Astrocyte of the spinal cord (primary cell): ENCODE measurements around the gene CDKN2B-AS1.

Experiments used
- DNase-seq: peaks from one replicate; pipeline ENCODE4 v3.0.0; 2011; ENCODE audit warnings: low read depth, low spot score
- H3K4me3 ChIP-seq: 2 replicates; pipeline ENCODE4 v1.5.1; 2011; ENCODE audit warnings: low read depth, mild to moderate bottlenecking, low read length, moderate library complexity
- in situ Hi-C: cut with HindIII; loops from 2 replicates; pipeline ENCODE4 v1.10.0; 2017; ENCODE audit warnings: low sequenced_read_pairs
- TF ChIP-seq, protein P1 (sequence below): IDR thresholded peaks from 2 replicates; pipeline ENCODE4 v1.5.1; 2012; ENCODE audit warnings: low read depth, mild to moderate bottlenecking, low read length, inconsistent platforms

CDKN2B-AS1 gene

GRCh38 chr9:22120595-22120994 lies 126.0 kb downstream of the CDKN2B-AS1 start:
- TF ChIP-seq, protein P1, sequence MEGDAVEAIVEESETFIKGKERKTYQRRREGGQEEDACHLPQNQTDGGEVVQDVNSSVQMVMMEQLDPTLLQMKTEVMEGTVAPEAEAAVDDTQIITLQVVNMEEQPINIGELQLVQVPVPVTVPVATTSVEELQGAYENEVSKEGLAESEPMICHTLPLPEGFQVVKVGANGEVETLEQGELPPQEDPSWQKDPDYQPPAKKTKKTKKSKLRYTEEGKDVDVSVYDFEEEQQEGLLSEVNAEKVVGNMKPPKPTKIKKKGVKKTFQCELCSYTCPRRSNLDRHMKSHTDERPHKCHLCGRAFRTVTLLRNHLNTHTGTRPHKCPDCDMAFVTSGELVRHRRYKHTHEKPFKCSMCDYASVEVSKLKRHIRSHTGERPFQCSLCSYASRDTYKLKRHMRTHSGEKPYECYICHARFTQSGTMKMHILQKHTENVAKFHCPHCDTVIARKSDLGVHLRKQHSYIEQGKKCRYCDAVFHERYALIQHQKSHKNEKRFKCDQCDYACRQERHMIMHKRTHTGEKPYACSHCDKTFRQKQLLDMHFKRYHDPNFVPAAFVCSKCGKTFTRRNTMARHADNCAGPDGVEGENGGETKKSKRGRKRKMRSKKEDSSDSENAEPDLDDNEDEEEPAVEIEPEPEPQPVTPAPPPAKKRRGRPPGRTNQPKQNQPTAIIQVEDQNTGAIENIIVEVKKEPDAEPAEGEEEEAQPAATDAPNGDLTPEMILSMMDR, result no peak
- in situ Hi-C loops, result loop anchor here (25.0 kb wide), 1 partner anchor 308 kb away; the partner anchor contains the start of gene MTAP
- DNase-seq, result no peak
- no peak overlapping the region for H3K4me3 ChIP-seq

DNA sequence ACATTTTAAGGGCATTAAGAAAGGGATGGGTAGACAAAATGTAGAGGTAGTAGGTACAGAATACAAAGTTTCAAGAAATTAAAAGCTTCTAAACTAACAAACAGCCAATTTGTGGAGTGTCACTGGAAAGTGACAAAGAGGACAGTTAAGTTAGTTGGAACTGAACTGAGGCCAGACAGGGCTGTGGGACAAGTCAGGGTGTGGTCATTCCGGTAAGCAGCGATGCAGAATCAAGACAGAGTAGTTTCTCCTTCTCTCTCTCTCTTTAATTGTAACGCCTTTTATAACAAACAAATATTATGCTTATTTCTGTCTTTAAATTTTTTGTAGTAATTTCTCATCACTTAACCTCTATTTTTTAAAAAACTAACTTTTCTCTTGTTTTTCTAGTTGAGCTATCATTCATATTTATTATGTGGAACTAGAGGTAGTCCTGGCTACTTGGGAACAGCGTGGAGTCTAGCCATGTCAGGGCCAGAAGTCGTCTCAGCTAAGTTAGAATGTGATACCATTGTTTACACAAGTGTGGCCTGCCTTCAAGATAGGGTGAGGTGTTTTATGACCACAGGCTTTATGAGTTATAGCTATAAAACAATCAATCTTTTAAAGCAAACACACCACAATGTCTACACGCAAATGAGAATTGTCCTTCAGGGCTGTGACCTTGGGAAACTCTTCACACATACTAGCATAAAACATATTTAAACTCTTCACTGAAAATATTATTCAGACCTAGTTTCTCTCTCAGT lies 129.8 kb downstream of the CDKN2B-AS1 start:
- in situ Hi-C loops, result loop anchor here (25.0 kb wide), 1 partner anchor 312 kb away; the partner anchor contains the start of gene MTAP
- H3K4me3 ChIP-seq, result no peak overlapping the region
- TF ChIP-seq, protein P1, result no peak
- DNase-seq, result no peak

GRCh38 chr9:22129133-22129532 lies 134.5 kb downstream of the CDKN2B-AS1 start:
- TF ChIP-seq, protein P1, result no peak
- in situ Hi-C loops, result no loop called here
- H3K4me3 ChIP-seq, result no peak overlapping the region
- DNase-seq, result no peak

DNA sequence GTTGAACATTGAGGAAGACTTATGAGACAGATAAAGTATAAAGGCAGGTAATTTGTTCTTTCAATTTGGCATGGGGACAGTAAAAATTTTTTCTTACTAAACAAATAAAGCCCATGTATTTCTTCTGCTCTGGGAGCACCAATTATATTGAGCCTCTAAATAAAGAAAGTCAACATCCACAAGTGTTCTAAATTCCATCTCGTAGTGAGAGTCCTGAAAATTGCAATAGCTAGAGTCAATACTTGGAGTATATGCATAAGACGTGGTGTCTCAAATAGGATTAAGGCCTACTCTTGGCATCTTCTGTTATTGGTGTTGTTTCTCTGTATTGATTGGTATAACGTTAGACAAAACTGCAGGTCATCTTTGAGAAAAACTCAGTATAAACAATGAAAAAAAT lies 135.0 kb downstream of the CDKN2B-AS1 start:
- TF ChIP-seq, protein P1, result no peak
- in situ Hi-C loops, result no loop called here
- H3K4me3 ChIP-seq, result no peak overlapping the region
- no peak for DNase-seq

DNA sequence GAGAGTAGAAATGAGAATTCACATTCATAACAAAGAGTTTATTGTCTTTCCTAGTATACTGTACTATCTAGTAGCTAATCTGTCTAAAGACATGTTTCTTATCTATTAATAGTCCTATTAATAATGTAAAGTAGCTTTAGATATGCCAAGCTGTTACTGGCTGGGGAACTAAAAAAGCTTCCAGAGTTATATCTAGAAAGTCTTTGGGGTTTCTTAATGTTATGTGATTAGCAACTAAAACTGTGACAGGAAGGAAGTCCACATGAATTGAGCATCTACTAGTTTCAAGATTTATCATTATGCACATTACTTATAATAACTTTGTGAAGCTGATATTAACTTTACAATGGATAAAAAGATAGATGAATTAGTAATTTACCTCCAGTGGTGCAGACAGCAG lies 137.2 kb downstream of the CDKN2B-AS1 start:
- TF ChIP-seq, protein P1, result no peak
- no peak overlapping the region for H3K4me3 ChIP-seq
- no peak for DNase-seq
- in situ Hi-C loops, result no loop called here

DNA sequence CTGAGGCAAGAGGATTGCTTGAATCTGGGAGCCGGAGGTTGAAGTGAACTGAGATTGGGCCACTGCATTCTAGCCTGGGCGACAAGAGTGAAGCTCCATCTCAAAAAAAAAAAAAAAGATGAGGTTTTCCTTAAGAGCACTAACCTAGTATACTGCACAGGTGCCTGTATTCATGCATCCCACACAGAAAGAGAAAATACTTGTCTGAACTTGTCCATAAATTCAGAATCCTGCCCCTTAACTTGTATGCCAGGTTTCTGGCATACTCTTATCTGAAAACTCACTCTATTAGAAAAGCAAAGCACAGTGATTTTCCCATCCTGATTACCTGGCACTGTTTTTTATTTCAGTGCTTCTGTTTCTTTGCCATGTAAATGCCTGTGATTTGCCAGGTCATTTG lies 139.8 kb downstream of the CDKN2B-AS1 start:
- no peak for DNase-seq
- TF ChIP-seq, protein P1, result no peak
- no peak overlapping the region for H3K4me3 ChIP-seq
- in situ Hi-C loops, result no loop called here
